GM12872 (cell line): Measurements from ENCODE around the gene TULP1.

Source experiments
- TF ChIP-seq, protein P1 (sequence below): IDR thresholded peaks from 3 replicates; pipeline ENCODE4 v1.5.1; 2011; ENCODE audit warnings: low read depth, mild to moderate bottlenecking, low read length, moderate library complexity; ENCODE audit not compliant: insufficient read depth

TULP1 gene

GRCh38 chr6:35483893-35484645, 28.6 kb downstream of the TULP1 start:
- TF ChIP-seq, protein P1, sequence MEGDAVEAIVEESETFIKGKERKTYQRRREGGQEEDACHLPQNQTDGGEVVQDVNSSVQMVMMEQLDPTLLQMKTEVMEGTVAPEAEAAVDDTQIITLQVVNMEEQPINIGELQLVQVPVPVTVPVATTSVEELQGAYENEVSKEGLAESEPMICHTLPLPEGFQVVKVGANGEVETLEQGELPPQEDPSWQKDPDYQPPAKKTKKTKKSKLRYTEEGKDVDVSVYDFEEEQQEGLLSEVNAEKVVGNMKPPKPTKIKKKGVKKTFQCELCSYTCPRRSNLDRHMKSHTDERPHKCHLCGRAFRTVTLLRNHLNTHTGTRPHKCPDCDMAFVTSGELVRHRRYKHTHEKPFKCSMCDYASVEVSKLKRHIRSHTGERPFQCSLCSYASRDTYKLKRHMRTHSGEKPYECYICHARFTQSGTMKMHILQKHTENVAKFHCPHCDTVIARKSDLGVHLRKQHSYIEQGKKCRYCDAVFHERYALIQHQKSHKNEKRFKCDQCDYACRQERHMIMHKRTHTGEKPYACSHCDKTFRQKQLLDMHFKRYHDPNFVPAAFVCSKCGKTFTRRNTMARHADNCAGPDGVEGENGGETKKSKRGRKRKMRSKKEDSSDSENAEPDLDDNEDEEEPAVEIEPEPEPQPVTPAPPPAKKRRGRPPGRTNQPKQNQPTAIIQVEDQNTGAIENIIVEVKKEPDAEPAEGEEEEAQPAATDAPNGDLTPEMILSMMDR, result no peak

- TF ChIP-seq, protein P1, result no peak
Observed at GRCh38 chr6:35483490-35483889, 29.2 kb downstream of the TULP1 start.

DNA sequence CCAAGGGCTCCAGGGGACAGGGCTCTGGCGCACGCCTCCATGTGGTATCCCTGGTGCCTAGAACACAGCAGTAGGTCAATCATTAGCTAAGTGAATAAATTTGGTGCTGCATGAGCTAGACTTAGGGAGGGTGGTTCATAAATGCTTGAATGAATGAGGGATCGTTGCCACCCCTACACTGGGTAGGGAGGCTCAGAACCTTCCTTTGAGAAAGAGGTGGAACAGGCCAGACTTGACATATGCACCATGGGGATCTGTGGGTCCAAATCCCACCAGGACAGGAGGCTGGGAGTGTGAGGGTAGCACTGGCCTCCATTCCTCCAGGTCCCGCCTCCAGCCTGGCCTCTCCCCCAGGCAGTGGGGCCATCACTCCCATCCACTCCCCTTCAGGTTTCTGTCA, 29.6 kb downstream of the TULP1 start:
- TF ChIP-seq, protein P1, result no peak

- TF ChIP-seq, protein P1, result no peak
Observed at GRCh38 chr6:35481226-35481625, 31.5 kb downstream of the TULP1 start.

- TF ChIP-seq, protein P1, result no peak
Observed at GRCh38 chr6:35480176-35480575, 32.5 kb downstream of the TULP1 start.

- TF ChIP-seq, protein P1, result no peak
Observed at GRCh38 chr6:35478259-35478658, 34.4 kb downstream of the TULP1 start.

- TF ChIP-seq, protein P1, result no peak
Observed at GRCh38 chr6:35477551-35478179, 35.0 kb downstream of the TULP1 start.
